HCT116 (cell line): ENCODE data around the gene MEIS2. TPM values are rescaled to one million over a fixed set of nuclear protein-coding genes. Genes with fewer than 3 reads are reported as not detected.

Source experiments
- ATAC-seq: fragments of 200-7000 bp; cut with Tn5 transposase; 2 replicates; pipeline ENCODE4 v1.9.1; 2020; ENCODE audit warnings: mild to moderate bottlenecking, moderate library complexity
- BruUV-seq: library from RNA; stranded (reverse); fragments of 400-500 nt; replicated peaks from 2 replicates; lab custom pipeline; 2021; lab: Mats Ljungman, UMichigan
- CTCF ChIA-PET: fragments of 300-600 bp; sonication (Branson Sonifier 250); formaldehyde crosslinking; loops from one replicate; lab custom pipeline; 2021; ENCODE audit warnings: antibody characterized with exemption; lab: Charles Lee
- POLR2A ChIA-PET: fragments of 300-600, 350-600 bp; sonication (Branson Sonifier 250); formaldehyde crosslinking; loops from one replicate; lab custom pipeline; 2021; ENCODE audit warnings: antibody characterized with exemption; lab: Charles Lee
- RAD21 ChIA-PET, 2 experiments: fragments of 300-600 bp; sonication (Branson Sonifier 250); formaldehyde crosslinking; loops; one replicate each; lab custom pipeline; 2023; ENCODE audit warnings: low total read pairs in 2 of 2; ENCODE audit not compliant: uncharacterized antibody in 2 of 2, unreplicated experiment in 2 of 2, low non-redundant PET in 1 of 2; lab: Charles Lee
- DNase-seq: peaks from one replicate; pipeline ENCODE4 v3.0.0-alpha.2; 2010; ENCODE audit warnings: low read depth, low spot score
- H2AFZ ChIP-seq: fragments of 200-600 bp; shearing (Covaris generic), sonication (generic); 2 replicates; pipeline ENCODE4 v1.6.1; 2017; ENCODE audit warnings: low read depth, mixed run types, mixed read lengths, antibody characterized with exemption, low read length; ENCODE audit not compliant: poor library complexity, severe bottlenecking
- H3K27ac ChIP-seq: 2 replicates; pipeline ENCODE4 v1.5.1; 2012; ENCODE audit warnings: low read depth, low read length
- H3K27me3 ChIP-seq: fragments of 200-600 bp; sonication (generic); 2 replicates; pipeline ENCODE4 v1.6.1; 2016; ENCODE audit warnings: mixed run types, low read length, mixed read lengths; ENCODE audit not compliant: insufficient read depth
- H3K36me3 ChIP-seq, 2 experiments: fragments of 200-500 bp in 1 of 2; fragments of 200-600 bp in 1 of 2; sonication (Bioruptor generic) in 1 of 2; sonication (generic) in 1 of 2; 2 replicates each; pipeline versions ENCODE4 v1.5.1 to v1.6.1; 2014 to 2016; ENCODE audit warnings: low read length in 2 of 2, inconsistent platforms in 1 of 2, mixed read lengths in 1 of 2, mixed run types in 1 of 2; ENCODE audit not compliant: insufficient read depth in 2 of 2, control insufficient read depth in 1 of 2
- H3K4me1 ChIP-seq, 2 experiments: fragments of 200-600 bp in 1 of 2; sonication (generic) in 1 of 2; 2 replicates each; pipeline versions ENCODE4 v1.5.1 to v1.6.1; 2012 to 2017; ENCODE audit warnings: low read length in 2 of 2, inconsistent platforms in 1 of 2, mild to moderate bottlenecking in 1 of 2, mixed read lengths in 1 of 2, mixed run types in 1 of 2, moderate library complexity in 1 of 2; ENCODE audit not compliant: insufficient read depth in 2 of 2, control insufficient read depth in 1 of 2
- H3K4me2 ChIP-seq: fragments of 200-600 bp; sonication (generic); 2 replicates; pipeline ENCODE4 v1.6.1; 2017; ENCODE audit warnings: mixed run types, low read length, mixed read lengths
- H3K4me3 ChIP-seq, 2 experiments: fragments of 200-600 bp in 1 of 2; sonication (generic) in 1 of 2; replicated peaks in 1 of 2; 2 replicates each; pipeline ENCODE4 v1.5.1; 2011 to 2016; ENCODE audit warnings: low read length in 2 of 2, control low read depth in 1 of 2, low read depth in 1 of 2, mild to moderate bottlenecking in 1 of 2, mixed read lengths in 1 of 2, mixed run types in 1 of 2
- H3K79me2 ChIP-seq: fragments of 200-600 bp; sonication (generic); 2 replicates; pipeline ENCODE4 v1.6.1; 2017; ENCODE audit warnings: mild to moderate bottlenecking, mixed run types, low read length, moderate library complexity, mixed read lengths; ENCODE audit not compliant: insufficient read depth
- H3K9ac ChIP-seq: fragments of 200-600 bp; sonication (generic); 2 replicates; pipeline ENCODE4 v1.6.1; 2016; ENCODE audit warnings: low read length, mixed read lengths
- H3K9me2 ChIP-seq: fragments of 200-600 bp; sonication (generic), shearing (Covaris generic); 2 replicates; pipeline ENCODE4 v1.6.1; 2017; ENCODE audit warnings: mixed run types, mild to moderate bottlenecking, moderate library complexity; ENCODE audit not compliant: insufficient read depth
- H3K9me3 ChIP-seq, 2 experiments: fragments of 200-500 bp in 1 of 2; fragments of 200-600 bp in 1 of 2; sonication (Bioruptor generic) in 1 of 2; sonication (generic) in 1 of 2; 2 replicates each; pipeline ENCODE4 v1.6.1; 2014 to 2017; ENCODE audit warnings: low read length in 2 of 2, mixed read lengths in 2 of 2, inconsistent platforms in 1 of 2, low read depth in 1 of 2, mild to moderate bottlenecking in 1 of 2, mixed run types in 1 of 2, moderate library complexity in 1 of 2; ENCODE audit not compliant: control insufficient read depth in 1 of 2, insufficient read depth in 1 of 2
- H4K20me1 ChIP-seq: fragments of 200-600 bp; sonication (generic), shearing (Covaris generic); 2 replicates; pipeline ENCODE4 v1.6.1; 2017; ENCODE audit warnings: mixed run types, mild to moderate bottlenecking, moderate library complexity; ENCODE audit not compliant: insufficient read depth
- CBX3 ChIP-seq: IDR thresholded peaks from 2 replicates; pipeline ENCODE4 v1.6.1; 2012; ENCODE audit warnings: low read depth
- CEBPB ChIP-seq: IDR thresholded peaks from 2 replicates; pipeline ENCODE4 v1.6.1; 2012; ENCODE audit warnings: low read depth
- EZH2 ChIP-seq: fragments of 200-600 bp; sonication (generic); IDR thresholded peaks from 2 replicates; pipeline ENCODE4 v1.6.1; 2017; ENCODE audit warnings: antibody characterized with exemption, mixed run types
- EZH2phosphoT487 ChIP-seq: fragments of 200-600 bp; IDR thresholded peaks from 2 replicates; pipeline ENCODE4 v1.6.1; 2018; ENCODE audit warnings: antibody characterized with exemption, borderline replicate concordance
- JUND ChIP-seq: IDR thresholded peaks from 2 replicates; pipeline ENCODE4 v1.6.1; 2012
- MAX ChIP-seq: IDR thresholded peaks from 2 replicates; pipeline ENCODE4 v1.6.1; 2012
- POLR2A ChIP-seq: IDR thresholded peaks from 2 replicates; pipeline ENCODE4 v1.7.0; 2011; ENCODE audit warnings: borderline replicate concordance; ENCODE audit not compliant: insufficient read depth, insufficient read length; ENCODE audit errors: extremely low read depth
- POLR2AphosphoS5 ChIP-seq: IDR thresholded peaks from 2 replicates; pipeline ENCODE4 v1.6.1; 2011; ENCODE audit warnings: mild to moderate bottlenecking, low read depth, low read length, moderate library complexity
- RAD21 ChIP-seq: IDR thresholded peaks from 2 replicates; pipeline ENCODE4 v1.6.1; 2012; ENCODE audit warnings: low read depth, mild to moderate bottlenecking
- REST ChIP-seq: IDR thresholded peaks from 2 replicates; pipeline ENCODE4 v1.6.1; 2012; ENCODE audit warnings: low read depth
- SIN3A ChIP-seq: IDR thresholded peaks from 2 replicates; pipeline ENCODE4 v1.6.1; 2012; ENCODE audit warnings: low read depth
- SP1 ChIP-seq: IDR thresholded peaks from 2 replicates; pipeline ENCODE4 v1.6.1; 2012; ENCODE audit warnings: low read depth
- TCF7L2 ChIP-seq: IDR thresholded peaks from 2 replicates; pipeline ENCODE4 v1.7.0; 2011; ENCODE audit warnings: borderline replicate concordance, inconsistent platforms; ENCODE audit not compliant: insufficient read depth, insufficient read length; ENCODE audit errors: extremely low read depth
- YY1 ChIP-seq: IDR thresholded peaks from 2 replicates; pipeline ENCODE4 v1.6.1; 2011; ENCODE audit warnings: low read length, low read depth, moderate library complexity, mild to moderate bottlenecking; ENCODE audit not compliant: insufficient replicate concordance; ENCODE audit errors: extremely low read depth
- ZBTB33 ChIP-seq: IDR thresholded peaks from 2 replicates; pipeline ENCODE4 v1.6.1; 2011; ENCODE audit warnings: mild to moderate bottlenecking, low read length, moderate library complexity; ENCODE audit not compliant: insufficient replicate concordance; ENCODE audit errors: extremely low read depth
- ZNF274 ChIP-seq: fragments of 200-500 bp; sonication (Bioruptor generic); IDR thresholded peaks from 2 replicates; pipeline ENCODE4 v1.6.1; 2014; ENCODE audit warnings: mild to moderate bottlenecking, low read depth, low read length, inconsistent platforms
- intact Hi-C: fragments of 100-400 bp; cut with micrococcal nuclease; formaldehyde crosslinking; loops from 2 replicates; pipeline ENCODE4 v1.10.0; 2022
- total RNA-seq: library from RNA; stranded (reverse); gene quantifications from one replicate; pipeline ENCODE4 v1.2.1, GENCODE V29; 2021; ENCODE audit not compliant: unreplicated experiment

Gene MEIS2
- total RNA-seq, 1 experiment from 2014 or later = 11.5 TPM

GRCh38 chr15:36978625-36979024 lies 121.7 kb downstream of the MEIS2 start:
- no TSS peak for BruUV-seq
- DNase-seq = no peak
- no peak for ATAC-seq
- RAD21 ChIA-PET = no interaction called here
- Histone ChIP-seq H3K27ac (no peak overlapping the region), H2AFZ (no peak overlapping the region), H3K4me1 (no peaks in the 10 kb centered on the region), H3K4me2 (no peak overlapping the region), H4K20me1 (no peaks in the 10 kb centered on the region), H3K36me3 (no peaks in the 10 kb centered on the region), H3K9me2 (no peaks in the 10 kb centered on the region), H3K9me3 (no peaks in the 10 kb centered on the region; a peak in 1 of 4 replicates)
- intact Hi-C loops = no loop called here
- TF ChIP-seq YY1 (no peak), REST (no peak), EZH2phosphoT487 (no peak), MAX (no peak), JUND (no peak), TCF7L2 (no peak), SP1 (no peak), EZH2 (no peak), ZNF274 (no peak), SIN3A (no peak), POLR2AphosphoS5 (no peak), CBX3 (no peak), RAD21 (no peak), CEBPB (no peak), POLR2A (no peak), ZBTB33 (no peak)
- TF ChIP-seq, all 23 proteins: peak for 0
- H3K9ac ChIP-seq = no peak overlapping the region
- CTCF ChIA-PET = no interaction called here
- H3K79me2 ChIP-seq = no peaks in the 10 kb centered on the region
- no peaks in the 10 kb centered on the region for H3K27me3 ChIP-seq
- POLR2A ChIA-PET = no interaction called here
- no peak overlapping the region for H3K4me3 ChIP-seq
